GM18873 (cell line): ENCODE results near the gene PRICKLE2.

Experiments used
- ATAC-seq: cut with Tn5 transposase; IDR thresholded peaks from one replicate; pipeline ENCODE4 v1.9.1; 2021; ENCODE audit warnings: mild to moderate bottlenecking, moderate library complexity, moderate number of reproducible peaks; ENCODE audit not compliant: unreplicated experiment, low FRiP score

Gene PRICKLE2

GRCh38 chr3:64222501-64223111 lies 2.7 kb downstream of the PRICKLE2 start:
- ATAC-seq, result no peak

GRCh38 chr3:64221571-64222257 lies 3.6 kb downstream of the PRICKLE2 start:
- ATAC-seq, result no peak

- ATAC-seq, result no peak
Observed at GRCh38 chr3:64220161-64220914, 4.9 kb downstream of the PRICKLE2 start.

- ATAC-seq, result no peak
Observed at GRCh38 chr3:64218746-64219145, 6.5 kb downstream of the PRICKLE2 start.

GRCh38 chr3:64218329-64218728 lies 6.9 kb downstream of the PRICKLE2 start:
- no peak for ATAC-seq

GRCh38 chr3:64216274-64217147 lies 8.8 kb downstream of the PRICKLE2 start:
- ATAC-seq, result no peak

- ATAC-seq, result no peak
Observed at GRCh38 chr3:64215559-64215958, 9.7 kb downstream of the PRICKLE2 start.

GRCh38 chr3:64215103-64215502 lies 10.2 kb downstream of the PRICKLE2 start:
- no peak for ATAC-seq

- ATAC-seq, result no peak
Observed at GRCh38 chr3:64214381-64215018, 10.8 kb downstream of the PRICKLE2 start.

- ATAC-seq, result no peak
Observed at GRCh38 chr3:64213962-64214379, 11.3 kb downstream of the PRICKLE2 start.

GRCh38 chr3:64213224-64213878 lies 11.9 kb downstream of the PRICKLE2 start:
- ATAC-seq, result no peak

- no peak for ATAC-seq
Observed at GRCh38 chr3:64209866-64210621, 15.2 kb downstream of the PRICKLE2 start.

GRCh38 chr3:64207289-64208080 lies 17.8 kb downstream of the PRICKLE2 start:
- no peak for ATAC-seq

GRCh38 chr3:64203969-64204908 lies 21.0 kb downstream of the PRICKLE2 start:
- no peak for ATAC-seq

- ATAC-seq, result no peak
Observed at GRCh38 chr3:64203216-64203615, 22.1 kb downstream of the PRICKLE2 start.

GRCh38 chr3:64199932-64200331 lies 25.3 kb downstream of the PRICKLE2 start:
- no peak for ATAC-seq
